IMR-90 (cell line): ENCODE measurements around the gene ATXN1. TPM values are rescaled to one million over a fixed set of nuclear protein-coding genes. Genes with fewer than 3 reads are reported as not detected.

Experiments
- ATAC-seq: fragments of 200-7000 bp; cut with Tn5 transposase; 2 replicates; pipeline ENCODE4 v1.9.1; 2020; ENCODE audit warnings: low read depth, mild to moderate bottlenecking, moderate library complexity
- BruUV-seq: library from RNA; stranded (reverse); fragments of 400-500 nt; replicated peaks from 2 replicates; lab custom pipeline; 2021; lab: Mats Ljungman, UMichigan
- CTCF ChIA-PET: fragments of 300-600 bp; formaldehyde crosslinking; extraction: SDS; loops from one replicate; lab custom pipeline; 2021; ENCODE audit warnings: antibody characterized with exemption; lab: Yijun Ruan, JAX
- POLR2A ChIA-PET: fragments of 300-600 bp; sonication (Branson Sonifier 250); formaldehyde crosslinking; loops from one replicate; lab custom pipeline; 2022; ENCODE audit warnings: antibody characterized with exemption; ENCODE audit not compliant: unreplicated experiment; lab: Charles Lee
- DNase-seq: peaks from one replicate; pipeline ENCODE4 v3.0.0; 2013
- H2AFZ ChIP-seq: replicated peaks from 2 replicates; pipeline ENCODE3; 2013; ENCODE audit warnings: low read length, mild to moderate bottlenecking; ENCODE audit not compliant: poor library complexity
- H2AK5ac ChIP-seq: 2 replicates; pipeline ENCODE4 v1.6.1; 2013; ENCODE audit warnings: low read depth, low read length, inconsistent platforms
- H2AK9ac ChIP-seq: replicated peaks from 2 replicates; pipeline ENCODE3; 2013; ENCODE audit warnings: mild to moderate bottlenecking, low read depth, low read length, moderate library complexity; ENCODE audit not compliant: poor library complexity
- H2BK120ac ChIP-seq: 2 replicates; pipeline ENCODE4 v1.6.1; 2013; ENCODE audit warnings: low read depth, low read length, inconsistent platforms
- H2BK15ac ChIP-seq: 3 replicates; pipeline ENCODE4 v1.6.1; 2013; ENCODE audit warnings: low read depth, low read length, inconsistent platforms
- H2BK20ac ChIP-seq: 2 replicates; pipeline ENCODE4 v1.6.1; 2013; ENCODE audit warnings: low read depth, mild to moderate bottlenecking, inconsistent platforms, low read length, moderate library complexity
- H2BK5ac ChIP-seq: 2 replicates; pipeline ENCODE4 v1.6.1; 2013; ENCODE audit warnings: mild to moderate bottlenecking, low read depth, low read length, inconsistent platforms; ENCODE audit not compliant: poor library complexity, severe bottlenecking
- H3K14ac ChIP-seq: replicated peaks from 2 replicates; pipeline ENCODE4 v1.6.1; 2013; ENCODE audit warnings: low read depth, low read length, inconsistent platforms
- H3K18ac ChIP-seq: 2 replicates; pipeline ENCODE4 v1.6.1; 2013; ENCODE audit warnings: low read depth, low read length, control low read depth
- H3K23ac ChIP-seq: 2 replicates; pipeline ENCODE4 v1.6.1; 2013; ENCODE audit warnings: low read depth, low read length, inconsistent platforms
- H3K27ac ChIP-seq: 2 replicates; pipeline ENCODE4 v1.5.1; 2013; ENCODE audit warnings: mild to moderate bottlenecking, control low read depth, low read length; ENCODE audit not compliant: insufficient read depth
- H3K27me3 ChIP-seq: 2 replicates; pipeline ENCODE4 v1.6.1; 2013; ENCODE audit warnings: low read length; ENCODE audit not compliant: control insufficient read depth, insufficient read depth
- H3K36me3 ChIP-seq: 2 replicates; pipeline ENCODE4 v1.6.1; 2013; ENCODE audit warnings: low read length, mixed read lengths; ENCODE audit not compliant: control insufficient read depth, insufficient read depth
- H3K4ac ChIP-seq: 2 replicates; pipeline ENCODE4 v1.6.1; 2013; ENCODE audit warnings: low read depth, low read length, inconsistent platforms
- H3K4me1 ChIP-seq: 2 replicates; pipeline ENCODE4 v1.6.1; 2013; ENCODE audit warnings: low read length, mixed read lengths; ENCODE audit not compliant: control insufficient read depth, insufficient read depth
- H3K4me2 ChIP-seq: 2 replicates; pipeline ENCODE4 v1.6.1; 2013; ENCODE audit warnings: low read depth, mild to moderate bottlenecking, control low read depth, low read length, moderate library complexity
- H3K4me3 ChIP-seq: 2 replicates; pipeline ENCODE4 v1.5.1; 2013; ENCODE audit warnings: low read depth, mild to moderate bottlenecking, control low read depth, low read length, moderate library complexity; ENCODE audit not compliant: insufficient read depth
- H3K56ac ChIP-seq: 2 replicates; pipeline ENCODE4 v1.6.1; 2013; ENCODE audit warnings: low read length, inconsistent platforms; ENCODE audit not compliant: insufficient read depth; ENCODE audit errors: extremely low read depth
- H3K79me1 ChIP-seq, 2 experiments: 2 replicates each; pipeline ENCODE4 v1.6.1; 2013; ENCODE audit warnings: low read length in 2 of 2, inconsistent platforms in 1 of 2, low read depth in 1 of 2
- H3K9ac ChIP-seq: 2 replicates; pipeline ENCODE4 v1.6.1; 2013; ENCODE audit warnings: low read depth, low read length, control low read depth
- H3K9me1 ChIP-seq: 2 replicates; pipeline ENCODE4 v1.6.1; 2013; ENCODE audit warnings: low read length, inconsistent platforms; ENCODE audit not compliant: insufficient read depth
- H3K9me3 ChIP-seq: 2 replicates; pipeline ENCODE4 v1.6.1; 2013; ENCODE audit warnings: low read length; ENCODE audit not compliant: control insufficient read depth, insufficient read depth
- H4K20me1 ChIP-seq: 2 replicates; pipeline ENCODE4 v1.6.1; 2013; ENCODE audit warnings: low read length, inconsistent platforms; ENCODE audit not compliant: insufficient read depth
- H4K5ac ChIP-seq: 2 replicates; pipeline ENCODE4 v1.6.1; 2013; ENCODE audit warnings: mild to moderate bottlenecking, low read depth, low read length, control low read depth
- H4K8ac ChIP-seq, 2 experiments: 2 replicates each; pipeline ENCODE4 v1.6.1; 2013; ENCODE audit warnings: low read depth in 2 of 2, low read length in 2 of 2, control low read depth in 1 of 2, inconsistent platforms in 1 of 2
- H4K91ac ChIP-seq: 2 replicates; pipeline ENCODE4 v1.6.1; 2013; ENCODE audit warnings: low read depth, low read length, inconsistent platforms; ENCODE audit not compliant: insufficient read depth
- BHLHE40 ChIP-seq: fragments of 150-350 bp; IDR thresholded peaks from 2 replicates; pipeline ENCODE4 v1.6.1; 2016; ENCODE audit warnings: mild to moderate bottlenecking, low read depth, low read length
- CEBPB ChIP-seq: IDR thresholded peaks from 2 replicates; pipeline ENCODE4 v1.6.1; 2012; ENCODE audit warnings: low read depth, low read length, improper control_type of control experiment
- CHD1 ChIP-seq: IDR thresholded peaks from 2 replicates; pipeline ENCODE4 v1.6.1; 2012; ENCODE audit warnings: low read depth, low read length, improper control_type of control experiment
- FOS ChIP-seq: fragments of 150-350 bp; IDR thresholded peaks from 2 replicates; pipeline ENCODE4 v1.6.1; 2016; ENCODE audit warnings: low read depth, low read length
- MAFK ChIP-seq: IDR thresholded peaks from 2 replicates; pipeline ENCODE4 v1.6.1; 2012; ENCODE audit warnings: low read depth, low read length, improper control_type of control experiment
- MAZ ChIP-seq: IDR thresholded peaks from 2 replicates; pipeline ENCODE4 v1.6.1; 2012; ENCODE audit warnings: low read depth, mild to moderate bottlenecking, low read length, improper control_type of control experiment, moderate library complexity, borderline replicate concordance
- MXI1 ChIP-seq: IDR thresholded peaks from 2 replicates; pipeline ENCODE4 v1.6.1; 2012; ENCODE audit warnings: low read depth, mild to moderate bottlenecking, low read length, moderate library complexity, borderline replicate concordance
- NFE2L2 ChIP-seq: fragments of 150-350 bp; IDR thresholded peaks from 2 replicates; pipeline ENCODE4 v1.6.1; 2016; ENCODE audit warnings: low read depth, mild to moderate bottlenecking, low read length
- POLR2A ChIP-seq: IDR thresholded peaks from 2 replicates; pipeline ENCODE4 v1.6.1; 2012; ENCODE audit warnings: mild to moderate bottlenecking, low read depth, low read length
- RAD21 ChIP-seq: IDR thresholded peaks from 2 replicates; pipeline ENCODE4 v1.6.1; 2012; ENCODE audit warnings: low read length, improper control_type of control experiment
- RCOR1 ChIP-seq: IDR thresholded peaks from 2 replicates; pipeline ENCODE4 v1.6.1; 2012; ENCODE audit warnings: mild to moderate bottlenecking, low read length, improper control_type of control experiment; ENCODE audit not compliant: insufficient replicate concordance
- RFX5 ChIP-seq: IDR thresholded peaks from 2 replicates; pipeline ENCODE4 v1.8.0; 2012; ENCODE audit warnings: low read depth, mild to moderate bottlenecking, low read length, moderate library complexity
- SMC3 ChIP-seq: fragments of 150-350 bp; IDR thresholded peaks from 2 replicates; pipeline ENCODE4 v1.6.1; 2016; ENCODE audit warnings: low read depth, mild to moderate bottlenecking, antibody characterized with exemption, low read length, moderate library complexity
- WGBS, 2 experiments: methylation state at CpG; one replicate each; pipeline versions ENCODE4 v1.1.5 to v1.1.7; 2013; ENCODE audit warnings: missing lambda C conversion rate in 2 of 2; ENCODE audit not compliant: insufficient read length in 1 of 2; ENCODE audit errors: extremely low coverage in 2 of 2; 5-methylcytosine and 5-hydroxymethylcytosine counted together
- dilution Hi-C: fragments of 300-500 bp; cut with HindIII; formaldehyde crosslinking; loops from one replicate; pipeline ENCODE4 v1.14.3; 2018; ENCODE audit warnings: low sequenced_read_pairs; ENCODE audit not compliant: unreplicated experiment
- in situ Hi-C: fragments of 300-500 bp; cut with MboI; formaldehyde crosslinking; loops from 3 replicates; pipeline ENCODE4 v1.14.3; 2019; ENCODE audit warnings: low sequenced_read_pairs, inconsistent platforms, mixed read lengths
- intact Hi-C: fragments of 100-400 bp; cut with micrococcal nuclease; formaldehyde crosslinking; loops from 2 replicates; pipeline ENCODE4 v1.10.0; 2022
- polyA plus RNA-seq, 3 experiments: library from polyadenylated mRNA; depleted of rRNA; stranded (reverse); fragments of >200 nt; gene quantifications; 2 replicates each; pipeline ENCODE4 v1.2.3, GENCODE V29; 2012; ENCODE audit warnings: low replicate concordance in 1 of 3
- total RNA-seq: library from RNA; depleted of rRNA; stranded (reverse); fragments of >200 nt; gene quantifications from 2 replicates; pipeline ENCODE4 v1.2.3, GENCODE V29; 2012
- TF ChIP-seq, protein P1 (sequence below): conservative IDR thresholded peaks from 2 replicates; pipeline ENCODE4 v1.5.1; 2012; ENCODE audit warnings: mild to moderate bottlenecking, low read depth, low read length, improper control_type of control experiment
- TF ChIP-seq, protein P2 (sequence below): fragments of 150-350 bp; IDR thresholded peaks from 2 replicates; pipeline ENCODE4 v1.6.1; 2016; ENCODE audit warnings: low read depth, mild to moderate bottlenecking, low read length, moderate library complexity, borderline replicate concordance
- TF ChIP-seq, protein P3 (sequence below): fragments of 150-350 bp; IDR thresholded peaks from 2 replicates; pipeline ENCODE4 v1.6.1; 2017; ENCODE audit warnings: mild to moderate bottlenecking, antibody characterized with exemption, low read length, low read depth

ATXN1 gene
- total and polyA plus RNA-seq, 2 of the 4 experiments (the other 2 are of a cell fraction), result 7.3 to 11.1 TPM

DNA sequence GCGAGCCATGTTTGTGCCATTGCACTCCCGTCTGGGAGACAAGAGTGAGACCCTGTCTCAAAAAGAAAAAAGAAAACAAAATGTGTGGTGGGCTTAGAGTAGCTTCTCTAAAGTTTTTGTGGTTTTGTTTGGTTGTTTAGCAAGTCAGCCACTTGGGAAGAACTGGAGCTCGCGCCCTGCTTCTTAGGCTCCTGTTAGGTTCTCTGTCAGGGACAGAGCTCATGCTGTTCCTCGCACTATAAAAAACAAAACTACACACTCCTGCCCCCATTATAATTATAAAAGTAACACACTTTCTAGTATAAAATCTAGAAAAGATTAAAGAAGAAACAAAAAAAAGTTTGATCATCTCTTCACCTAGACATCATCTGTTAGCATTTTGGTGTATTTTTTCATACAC lies 489.8 kb downstream of the ATXN1 start:
- POLR2A ChIA-PET, result no interaction called here
- Histone ChIP-seq H2BK120ac (no peak overlapping the region), H3K4me2 (no peak overlapping the region), H3K27me3 (no peaks in the 10 kb centered on the region), H3K14ac (no peak overlapping the region), H3K27ac (no peak overlapping the region), H4K8ac (no peak overlapping the region), H2BK5ac (no peak overlapping the region), H2AFZ (no peak overlapping the region), H4K20me1 (no peaks in the 10 kb centered on the region), H2AK9ac (no peak overlapping the region), H2BK15ac (no peak overlapping the region), H3K4ac (no peak overlapping the region), H3K9me1 (peaks cover 12% of the 10 kb centered on the region; the same call in 1 of the 2 replicates), H2AK5ac (no peak overlapping the region), H3K56ac (no peak overlapping the region), H2BK20ac (no peak overlapping the region), H3K36me3 (no peaks in the 10 kb centered on the region), H3K79me1 (peaks cover 0 to 3% of the 10 kb centered on the region in 2 experiments; a peak in 1 of 4 replicates), H3K9me3 (no peaks in the 10 kb centered on the region), H3K4me3 (no peak overlapping the region), H3K4me1 (peaks cover 3% of the 10 kb centered on the region; the same call in 1 of the 2 replicates), H4K5ac (no peak overlapping the region), H3K18ac (no peak overlapping the region), H3K9ac (no peak overlapping the region), H3K23ac (no peak overlapping the region), H4K91ac (no peak overlapping the region)
- no TSS peak for BruUV-seq
- CTCF ChIA-PET, result no interaction called here
- dilution Hi-C loops, result no loop called here
- intact Hi-C loops, result no loop called here
- in situ Hi-C loops, result no loop called here
- ATAC-seq (no peak), DNase-seq (no peak)
- TF ChIP-seq POLR2A (no peak), CEBPB (no peak), SMC3 (no peak), MAFK (no peak), RAD21 (no peak), MXI1 (no peak), FOS (no peak), MAZ (no peak), BHLHE40 (no peak), CHD1 (no peak), NFE2L2 (no peak), RFX5 (no peak), RCOR1 (no peak)
- TF ChIP-seq, protein P1, sequence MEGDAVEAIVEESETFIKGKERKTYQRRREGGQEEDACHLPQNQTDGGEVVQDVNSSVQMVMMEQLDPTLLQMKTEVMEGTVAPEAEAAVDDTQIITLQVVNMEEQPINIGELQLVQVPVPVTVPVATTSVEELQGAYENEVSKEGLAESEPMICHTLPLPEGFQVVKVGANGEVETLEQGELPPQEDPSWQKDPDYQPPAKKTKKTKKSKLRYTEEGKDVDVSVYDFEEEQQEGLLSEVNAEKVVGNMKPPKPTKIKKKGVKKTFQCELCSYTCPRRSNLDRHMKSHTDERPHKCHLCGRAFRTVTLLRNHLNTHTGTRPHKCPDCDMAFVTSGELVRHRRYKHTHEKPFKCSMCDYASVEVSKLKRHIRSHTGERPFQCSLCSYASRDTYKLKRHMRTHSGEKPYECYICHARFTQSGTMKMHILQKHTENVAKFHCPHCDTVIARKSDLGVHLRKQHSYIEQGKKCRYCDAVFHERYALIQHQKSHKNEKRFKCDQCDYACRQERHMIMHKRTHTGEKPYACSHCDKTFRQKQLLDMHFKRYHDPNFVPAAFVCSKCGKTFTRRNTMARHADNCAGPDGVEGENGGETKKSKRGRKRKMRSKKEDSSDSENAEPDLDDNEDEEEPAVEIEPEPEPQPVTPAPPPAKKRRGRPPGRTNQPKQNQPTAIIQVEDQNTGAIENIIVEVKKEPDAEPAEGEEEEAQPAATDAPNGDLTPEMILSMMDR, result no peak
- TF ChIP-seq, protein P2, sequence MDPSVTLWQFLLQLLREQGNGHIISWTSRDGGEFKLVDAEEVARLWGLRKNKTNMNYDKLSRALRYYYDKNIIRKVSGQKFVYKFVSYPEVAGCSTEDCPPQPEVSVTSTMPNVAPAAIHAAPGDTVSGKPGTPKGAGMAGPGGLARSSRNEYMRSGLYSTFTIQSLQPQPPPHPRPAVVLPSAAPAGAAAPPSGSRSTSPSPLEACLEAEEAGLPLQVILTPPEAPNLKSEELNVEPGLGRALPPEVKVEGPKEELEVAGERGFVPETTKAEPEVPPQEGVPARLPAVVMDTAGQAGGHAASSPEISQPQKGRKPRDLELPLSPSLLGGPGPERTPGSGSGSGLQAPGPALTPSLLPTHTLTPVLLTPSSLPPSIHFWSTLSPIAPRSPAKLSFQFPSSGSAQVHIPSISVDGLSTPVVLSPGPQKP, result no peak
- TF ChIP-seq, protein P3, sequence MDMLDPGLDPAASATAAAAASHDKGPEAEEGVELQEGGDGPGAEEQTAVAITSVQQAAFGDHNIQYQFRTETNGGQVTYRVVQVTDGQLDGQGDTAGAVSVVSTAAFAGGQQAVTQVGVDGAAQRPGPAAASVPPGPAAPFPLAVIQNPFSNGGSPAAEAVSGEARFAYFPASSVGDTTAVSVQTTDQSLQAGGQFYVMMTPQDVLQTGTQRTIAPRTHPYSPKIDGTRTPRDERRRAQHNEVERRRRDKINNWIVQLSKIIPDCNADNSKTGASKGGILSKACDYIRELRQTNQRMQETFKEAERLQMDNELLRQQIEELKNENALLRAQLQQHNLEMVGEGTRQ, result no peak
- 100% methylated on average over 1 of the region's 5 CpGs; no CpG with 5 or more reads in 1 of the 2 experiments for WGBS, 2 experiments
